ENCODE data around the gene GALNT9.

The GALNT9 gene

GRCh38 chr12:132166093-132166492 is 163.3 kb downstream of the GALNT9 start:
- no peak for FAIRE-seq

DNA sequence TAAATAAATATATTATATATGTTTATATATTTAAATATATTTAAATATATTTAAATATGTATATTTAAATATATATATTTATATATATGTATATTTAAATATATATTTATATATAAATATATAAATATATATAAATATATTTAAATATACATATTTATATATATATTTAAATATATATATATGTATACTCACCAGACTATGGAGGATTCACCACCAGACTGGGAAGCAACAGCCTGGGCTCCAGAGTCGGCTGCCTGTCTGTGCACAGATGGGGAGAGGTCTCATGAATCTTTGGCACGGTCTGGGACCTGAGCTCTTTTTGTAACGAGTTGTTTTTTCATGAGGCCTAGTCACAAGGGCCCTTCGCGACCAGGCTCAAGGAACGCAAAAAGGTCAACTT is 163.8 kb downstream of the GALNT9 start:
- no peak for FAIRE-seq

- FAIRE-seq, result no peak
These were observed 165.0 kb downstream of the GALNT9 start for GRCh38 chr12:132164426-132164825.

DNA sequence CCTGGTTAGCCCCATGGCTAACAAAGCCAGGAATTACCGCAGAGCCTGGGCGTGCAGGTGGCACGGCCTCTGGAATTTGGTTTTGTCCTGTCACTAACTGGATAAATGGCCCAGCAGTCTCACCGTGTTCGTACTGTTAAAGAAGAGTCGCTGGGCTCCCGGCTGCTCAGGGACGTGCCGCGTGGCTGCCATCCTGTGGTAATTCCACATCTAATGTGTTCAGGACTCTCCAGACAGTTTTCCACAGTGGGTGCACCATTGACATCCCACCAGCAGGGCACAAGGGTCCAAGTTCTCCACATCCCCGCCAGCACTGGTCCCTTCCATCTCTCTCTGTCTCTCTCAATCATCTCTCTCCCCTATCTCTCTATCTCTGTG is 165.5 kb downstream of the GALNT9 start:
- FAIRE-seq, result no peak

DNA sequence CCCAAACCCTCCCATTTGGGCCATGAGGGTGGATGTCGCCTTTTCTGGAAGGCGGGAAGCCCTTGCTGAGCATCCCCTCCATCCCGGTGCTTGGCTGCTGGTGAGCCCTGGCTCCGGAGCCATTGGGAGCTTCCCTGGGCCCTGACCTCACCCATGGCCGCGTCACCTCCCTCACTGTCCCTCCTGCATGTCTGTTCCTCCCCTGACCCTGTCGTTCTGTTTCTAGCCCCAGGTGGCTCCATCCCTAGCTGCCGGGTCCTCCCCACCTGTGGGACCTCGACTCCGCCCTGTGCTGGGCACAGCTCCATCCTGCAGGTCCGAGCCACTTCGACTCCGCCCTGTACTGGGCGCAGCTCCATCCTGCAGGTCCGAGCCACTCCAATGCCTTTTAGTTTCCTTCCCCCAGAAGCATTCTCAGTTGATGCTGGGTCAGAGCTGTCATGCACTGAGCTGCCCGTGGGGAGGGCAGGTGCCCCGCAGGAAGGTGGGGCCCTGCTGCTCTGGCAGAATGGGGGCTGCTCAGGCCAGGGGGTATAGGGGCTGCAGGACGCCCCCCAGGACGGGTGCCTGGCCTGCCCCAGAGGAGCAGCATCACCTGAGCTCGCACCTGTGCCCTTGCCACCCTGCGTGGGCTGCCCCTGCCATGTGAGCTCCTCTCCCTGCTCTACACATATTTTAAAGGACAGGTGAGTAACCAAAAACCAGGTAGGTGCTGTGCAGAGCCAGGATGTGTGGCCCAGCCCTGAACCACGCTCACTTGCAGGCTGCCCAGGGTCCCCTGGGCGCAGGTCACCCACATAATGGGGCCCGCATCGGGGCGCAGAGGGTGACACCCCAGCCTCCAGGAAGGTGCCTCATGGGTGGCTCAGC is 166.1 kb downstream of the GALNT9 start:
- no peak for FAIRE-seq

DNA sequence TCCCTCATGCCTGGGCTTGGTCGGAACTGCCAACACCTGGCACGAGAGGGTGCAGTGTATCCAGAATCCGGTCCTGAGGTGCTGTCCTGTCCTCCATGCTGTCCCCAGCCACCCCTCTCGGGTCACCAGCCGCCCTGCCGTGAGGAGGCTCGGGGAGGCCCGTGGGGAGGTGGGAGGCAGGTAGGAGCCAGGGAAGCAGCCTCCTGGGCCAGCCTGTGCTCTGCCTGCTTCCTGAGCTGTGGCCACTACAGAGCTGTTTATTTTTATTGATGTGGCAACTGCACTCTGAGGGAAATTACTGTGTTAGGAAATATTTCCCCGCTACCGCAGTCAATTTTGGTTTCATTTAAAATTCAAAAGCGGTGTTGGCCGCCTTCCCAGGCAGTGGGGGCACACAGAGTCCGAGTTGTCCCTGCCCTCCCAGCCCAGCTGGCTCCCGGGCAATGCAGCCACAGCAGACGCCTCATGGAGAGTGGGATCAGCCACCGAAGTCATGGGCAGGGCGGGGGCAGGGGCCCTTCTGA is 166.8 kb downstream of the GALNT9 start:
- no peak for FAIRE-seq

- FAIRE-seq, result no peak
These were observed 167.4 kb downstream of the GALNT9 start for GRCh38 chr12:132161796-132162507.

GRCh38 chr12:132161036-132161781 is 168.2 kb downstream of the GALNT9 start:
- FAIRE-seq, result no peak

DNA sequence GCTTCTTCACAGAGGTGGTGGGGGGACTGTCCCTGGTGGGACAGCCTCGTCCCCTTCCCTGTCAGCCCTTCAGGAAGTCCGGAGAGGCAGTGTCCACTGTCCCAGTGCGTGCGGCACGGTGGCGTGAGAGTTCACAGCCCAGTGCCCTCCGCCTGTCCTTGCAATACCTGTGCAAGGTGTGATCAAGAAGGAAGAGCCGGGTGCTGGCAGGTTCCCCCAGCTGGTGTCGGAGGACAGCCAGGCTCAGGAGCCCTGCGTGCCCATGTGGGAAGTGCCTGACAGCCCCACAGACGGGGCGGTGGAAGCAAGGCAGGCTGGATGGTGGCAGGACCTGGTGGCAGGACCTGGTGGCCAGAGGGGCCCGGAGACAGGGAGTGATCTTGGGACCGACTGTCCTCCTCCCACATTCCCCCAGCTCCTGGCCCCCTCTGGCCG is 168.8 kb downstream of the GALNT9 start:
- FAIRE-seq, result no peak

DNA sequence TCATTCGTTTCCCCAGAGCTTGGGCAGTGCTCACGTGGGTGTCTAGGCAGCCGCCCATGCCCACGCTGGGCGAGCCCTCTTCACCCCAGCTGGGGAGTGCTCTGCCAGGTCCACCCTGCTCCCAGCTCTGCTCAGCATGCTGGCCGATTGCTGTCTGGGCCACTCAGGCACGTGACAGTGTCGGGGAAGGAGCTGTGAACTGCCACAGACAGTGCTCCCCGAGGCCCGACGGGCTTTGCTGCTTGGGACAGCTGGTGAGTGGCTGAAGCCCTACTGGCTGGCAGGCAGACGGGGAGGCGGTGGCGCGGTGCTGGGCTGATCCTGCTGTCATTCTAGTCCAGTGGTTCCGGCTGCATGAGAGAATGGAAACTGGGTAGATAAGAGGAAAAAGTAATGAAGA is 169.4 kb downstream of the GALNT9 start:
- FAIRE-seq, result no peak

DNA sequence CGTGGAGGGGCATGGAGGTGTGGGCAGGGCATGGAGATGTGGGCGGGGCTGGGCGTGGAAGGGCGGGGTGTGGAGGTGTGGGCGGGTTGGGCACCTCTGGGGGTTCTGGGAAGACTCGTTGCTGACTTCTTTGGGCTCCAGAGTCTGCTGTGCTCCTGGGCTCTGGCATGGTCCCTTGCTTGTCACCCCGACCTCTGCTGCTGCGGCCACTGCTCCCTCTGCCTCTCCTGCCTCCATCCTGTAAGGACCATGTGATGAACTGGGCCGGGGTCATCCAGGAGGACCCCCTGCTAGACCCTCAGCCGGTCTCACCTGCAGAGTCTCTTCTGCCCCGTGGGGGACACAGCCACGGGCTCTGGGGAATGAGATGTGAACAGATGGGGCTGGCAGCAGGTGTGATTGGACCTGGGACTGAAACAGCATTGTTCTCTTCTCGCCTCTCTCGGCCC is 169.8 kb downstream of the GALNT9 start:
- no peak for FAIRE-seq

- no peak for FAIRE-seq
These were observed 170.5 kb downstream of the GALNT9 start for GRCh38 chr12:132158677-132159554.

DNA sequence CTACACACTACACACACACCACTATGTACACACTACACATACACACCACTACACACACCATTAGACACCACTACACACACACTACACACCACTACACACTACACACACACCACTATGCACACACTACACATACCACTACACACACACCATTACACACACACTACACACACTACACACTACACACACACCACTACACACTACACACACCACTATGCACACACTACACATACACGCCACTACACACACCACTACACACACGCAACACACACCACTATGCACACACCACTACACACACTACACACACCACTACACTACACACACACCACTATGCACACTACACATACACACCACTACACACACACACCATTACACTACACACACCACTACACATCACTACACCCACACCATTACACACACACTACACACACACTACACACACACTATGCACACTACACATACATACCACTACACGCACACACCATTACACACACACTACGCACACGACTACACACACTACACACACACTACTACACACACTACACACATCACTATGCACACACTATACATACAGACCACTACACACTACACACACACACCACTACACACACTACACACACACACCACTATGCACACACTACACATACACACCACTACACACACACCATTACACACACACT is 171.5 kb downstream of the GALNT9 start:
- no peak for FAIRE-seq

- no peak for FAIRE-seq
These were observed 172.6 kb downstream of the GALNT9 start for GRCh38 chr12:132156573-132157325.

GRCh38 chr12:132155771-132156572 is 173.4 kb downstream of the GALNT9 start:
- FAIRE-seq, result no peak

DNA sequence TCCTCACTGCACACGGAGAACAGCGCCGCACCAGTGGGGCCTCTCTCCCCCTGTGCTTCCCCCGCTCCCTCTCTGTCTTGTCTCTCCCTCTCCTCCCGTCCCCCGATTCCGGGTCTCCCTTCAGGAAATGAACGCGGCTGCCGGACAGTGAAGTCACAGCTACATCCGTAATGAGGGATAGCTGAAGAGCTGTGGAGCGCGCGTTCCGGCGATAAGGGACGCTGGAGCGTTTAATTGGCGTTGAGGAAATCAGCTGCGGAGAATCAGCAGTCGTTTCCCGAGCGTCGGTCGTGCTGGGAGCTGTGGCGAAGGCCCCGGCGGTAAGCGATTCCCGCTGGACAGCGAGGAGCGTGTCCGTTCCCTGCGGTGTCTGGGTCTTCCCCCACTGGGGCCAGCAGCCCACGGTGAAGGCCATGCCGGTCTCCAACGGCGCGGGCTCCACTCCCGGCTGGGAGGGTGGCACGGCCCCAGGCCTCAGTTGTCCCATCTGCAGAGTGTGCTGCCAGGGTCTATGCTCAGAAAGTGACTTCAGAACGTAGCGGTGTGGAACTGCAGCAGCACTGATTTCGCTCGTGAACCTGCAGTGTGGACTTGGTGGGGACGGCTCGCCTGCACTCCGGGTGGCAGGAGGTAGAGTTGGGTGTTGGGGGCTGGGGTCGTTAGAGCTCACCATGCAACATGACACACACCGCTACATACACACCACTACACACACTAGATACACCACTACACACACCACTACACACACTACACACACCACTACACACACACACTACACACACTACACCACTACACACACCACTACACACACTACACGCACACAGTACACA is 174.2 kb downstream of the GALNT9 start:
- FAIRE-seq, result no peak

- FAIRE-seq, result no peak
These were observed 175.0 kb downstream of the GALNT9 start for GRCh38 chr12:132154341-132154761.

DNA sequence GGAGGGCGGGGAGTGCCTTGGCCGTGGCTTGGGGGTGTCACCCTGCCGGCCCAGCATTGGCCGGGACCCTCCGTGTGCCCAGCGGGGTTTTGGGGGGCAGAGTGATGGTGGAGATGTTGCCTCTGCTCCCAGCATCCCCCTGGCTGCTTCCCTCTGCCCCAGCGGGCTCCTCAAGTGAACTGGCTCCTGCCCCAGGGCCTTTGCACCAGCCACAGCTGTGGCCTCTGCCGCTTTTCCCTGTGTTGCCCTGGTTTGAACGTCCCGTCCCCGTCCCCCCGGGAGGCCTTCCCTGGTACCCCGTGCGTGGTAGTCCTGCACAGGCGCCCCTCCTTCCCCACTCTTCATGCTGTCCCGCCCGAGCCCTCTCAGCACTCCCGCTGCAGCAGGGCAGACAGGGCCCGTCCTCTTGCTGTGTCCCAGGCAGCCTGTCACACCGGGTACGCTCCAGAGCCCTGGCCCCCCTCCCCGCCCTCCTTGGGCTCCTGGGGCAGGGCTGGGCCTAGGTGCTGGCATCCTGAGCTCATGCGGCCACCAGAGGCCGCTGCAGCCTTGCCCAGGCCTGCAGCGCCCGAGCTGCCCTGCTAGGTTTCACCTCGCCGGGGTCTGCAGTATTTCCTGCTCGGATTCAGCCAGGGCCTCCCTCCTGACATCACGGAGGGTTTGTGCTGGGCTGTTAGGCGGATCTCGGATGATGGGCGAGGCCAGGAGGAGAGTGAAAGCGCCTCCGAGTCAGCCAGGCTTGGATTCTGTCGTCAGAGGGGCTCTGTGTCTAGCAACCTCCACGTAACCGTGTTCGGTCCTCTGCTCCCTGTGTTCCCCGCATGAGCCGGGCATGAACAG is 175.7 kb downstream of the GALNT9 start:
- no peak for FAIRE-seq

All from A204.1 (cell line).